Fibroblast of lung (primary cell): ENCODE results near the gene MFSD11. TPM values are rescaled to one million over a fixed set of nuclear protein-coding genes. Genes with fewer than 3 reads are reported as not detected.

Experiments
- DNase-seq, 2 donors: peaks; one replicate each; pipeline versions ENCODE4 v3.0.0 to v3.0.0-alpha.2; 2010; ENCODE audit warnings: low read depth in 2 of 2
- H2AFZ ChIP-seq: 2 replicates; pipeline ENCODE4 v1.5.1; 2012; ENCODE audit warnings: low read length, control low read depth, inconsistent platforms
- H3K27ac ChIP-seq: 2 replicates; pipeline ENCODE4 v1.5.1; 2011; ENCODE audit warnings: low read length, control low read depth; ENCODE audit not compliant: insufficient read depth
- H3K27me3 ChIP-seq: 2 replicates; pipeline ENCODE4 v1.5.1; 2011; ENCODE audit warnings: mild to moderate bottlenecking, low read length; ENCODE audit not compliant: control insufficient read depth, insufficient read depth
- H3K36me3 ChIP-seq: 2 replicates; pipeline ENCODE4 v1.5.1; 2011; ENCODE audit warnings: low read length; ENCODE audit not compliant: control insufficient read depth, insufficient read depth
- H3K4me1 ChIP-seq: 2 replicates; pipeline ENCODE4 v1.5.1; 2011; ENCODE audit warnings: low read length; ENCODE audit not compliant: control insufficient read depth, insufficient read depth; ENCODE audit errors: extremely low read depth
- H3K4me2 ChIP-seq: 2 replicates; pipeline ENCODE4 v1.5.1; 2011; ENCODE audit warnings: low read length, control low read depth; ENCODE audit not compliant: insufficient read depth; ENCODE audit errors: extremely low read depth
- H3K4me3 ChIP-seq, 4 experiments: fragments of 200-600 bp in 1 of 4; sonication (generic) in 1 of 4; replicated peaks in 1 of 4; 2 replicates each; pipeline ENCODE4 v1.5.1; 2011 to 2016; ENCODE audit warnings: low read length in 4 of 4, low read depth in 3 of 4, mild to moderate bottlenecking in 3 of 4, control low read depth in 2 of 4, inconsistent platforms in 1 of 4, mixed read lengths in 1 of 4; ENCODE audit not compliant: insufficient read depth in 1 of 4; ENCODE audit errors: control extremely low read depth in 1 of 4
- H3K79me2 ChIP-seq: 2 replicates; pipeline ENCODE4 v1.5.1; 2012; ENCODE audit warnings: mild to moderate bottlenecking, low read length, inconsistent platforms; ENCODE audit not compliant: control insufficient read depth, insufficient read depth
- H3K9ac ChIP-seq: 2 replicates; pipeline ENCODE4 v1.5.1; 2011; ENCODE audit warnings: mild to moderate bottlenecking, low read length, control low read depth; ENCODE audit not compliant: insufficient read depth
- H3K9me3 ChIP-seq: 2 replicates; pipeline ENCODE4 v1.5.1; 2012; ENCODE audit warnings: low read depth, low read length; ENCODE audit not compliant: control insufficient read depth, insufficient read depth
- H4K20me1 ChIP-seq: 2 replicates; pipeline ENCODE4 v1.5.1; 2011; ENCODE audit warnings: low read length; ENCODE audit not compliant: control insufficient read depth, insufficient read depth; ENCODE audit errors: extremely low read depth
- CTCF ChIP-seq, 2 donors: IDR thresholded peaks in 1 of 2; conservative IDR thresholded peaks in 1 of 2; 1 replicate in 1 of 2; 2 replicates in 1 of 2; pipeline ENCODE4 v1.5.1; 2011 to 2012; ENCODE audit warnings: low read length in 2 of 2, control low read depth in 1 of 2, inconsistent platforms in 1 of 2, low read depth in 1 of 2, mild to moderate bottlenecking in 1 of 2
- EZH2 ChIP-seq: IDR thresholded peaks from 2 replicates; pipeline ENCODE4 v1.5.1; 2012; ENCODE audit warnings: low read length, control low read depth, mild to moderate bottlenecking; ENCODE audit errors: missing control alignments
- polyA plus RNA-seq, 2 donors: library from polyadenylated mRNA; depleted of rRNA in 1 of 2; stranded (reverse) in 1 of 2; unstranded in 1 of 2; fragments of >200 nt; gene quantifications; 2 replicates each; pipeline ENCODE4 v1.2.1, GENCODE V29; 2011 to 2012; ENCODE audit warnings: missing spikeins in 1 of 2
- total RNA-seq: library from RNA; depleted of rRNA; stranded (reverse); fragments of >200 nt; gene quantifications from 2 replicates; pipeline ENCODE4 v1.2.1, GENCODE V29; 2014

Gene MFSD11
- total and polyA plus RNA-seq, 2 donors (not counting 1 experiment from before 2014, with no cell fraction given) = 22.4 to 31.4 TPM

GRCh38 chr17:76702076-76702475, 35.8 kb upstream of the MFSD11 start:
- no peak for TF ChIP-seq EZH2
- Histone ChIP-seq H3K79me2 (peaks cover 84% of the 10 kb centered on the region), H3K27me3 (no peaks in the 10 kb centered on the region), H3K9ac (no peak overlapping the region), H3K4me3 (no peak overlapping the region), H2AFZ (no peak overlapping the region), H4K20me1 (no peaks in the 10 kb centered on the region), H3K9me3 (no peaks in the 10 kb centered on the region), H3K27ac (no peak overlapping the region), H3K36me3 (no peaks in the 10 kb centered on the region), H3K4me1 (peaks cover 29% of the 10 kb centered on the region), H3K4me2 (peak overlapping the region; percentile 94)
- DNase-seq = no peak

GRCh38 chr17:76702941-76703637, 34.8 kb upstream of the MFSD11 start:
- no peak for DNase-seq
- no peak overlapping the region for H2AFZ ChIP-seq
- H3K4me2 ChIP-seq = no peak overlapping the region
- no peak for TF ChIP-seq CTCF (conservative IDR thresholded peaks at IDR 0.05 in 1 of 2, IDR thresholded peaks at IDR 0.05 in 1 of 2; ENCODE audit: low read depth in 1 of 2, low read length in 2 of 2)
- TF ChIP-seq EZH2 = no peak
- H3K9me3 ChIP-seq = no peaks in the 10 kb centered on the region
- H4K20me1 ChIP-seq = no peaks in the 10 kb centered on the region
- no peaks in the 10 kb centered on the region for H3K36me3 ChIP-seq
- no peak overlapping the region for H3K27ac ChIP-seq
- no peak overlapping the region for H3K9ac ChIP-seq
- H3K27me3 ChIP-seq = no peaks in the 10 kb centered on the region
- H3K4me3 ChIP-seq = no peak overlapping the region
- peaks cover 27% of the 10 kb centered on the region for H3K4me1 ChIP-seq
- H3K79me2 ChIP-seq = peaks cover 85% of the 10 kb centered on the region

GRCh38 chr17:76704805-76705204, 33.1 kb upstream of the MFSD11 start:
- Histone ChIP-seq H3K27ac (no peak overlapping the region), H2AFZ (no peak overlapping the region), H3K36me3 (no peaks in the 10 kb centered on the region), H3K79me2 (peaks cover 85% of the 10 kb centered on the region), H4K20me1 (no peaks in the 10 kb centered on the region), H3K9me3 (no peaks in the 10 kb centered on the region), H3K9ac (no peak overlapping the region), H3K4me1 (peaks cover 32% of the 10 kb centered on the region), H3K4me3 (no peak overlapping the region), H3K4me2 (no peak overlapping the region), H3K27me3 (no peaks in the 10 kb centered on the region)
- DNase-seq = no peak
- TF ChIP-seq CTCF (conservative IDR thresholded peaks at IDR 0.05 in 1 of 2, IDR thresholded peaks at IDR 0.05 in 1 of 2; ENCODE audit: low read depth in 1 of 2, low read length in 2 of 2) (no peak), EZH2 (no peak)
